Measurements from ENCODE around the gene TPI1. TPM values are rescaled to one million over a fixed set of nuclear protein-coding genes. Genes with fewer than 3 reads are reported as not detected.

TPI1 gene
- total RNA-seq, 6 donors from 2014 or later, result 137 to 407 (median 309) TPM

DNA sequence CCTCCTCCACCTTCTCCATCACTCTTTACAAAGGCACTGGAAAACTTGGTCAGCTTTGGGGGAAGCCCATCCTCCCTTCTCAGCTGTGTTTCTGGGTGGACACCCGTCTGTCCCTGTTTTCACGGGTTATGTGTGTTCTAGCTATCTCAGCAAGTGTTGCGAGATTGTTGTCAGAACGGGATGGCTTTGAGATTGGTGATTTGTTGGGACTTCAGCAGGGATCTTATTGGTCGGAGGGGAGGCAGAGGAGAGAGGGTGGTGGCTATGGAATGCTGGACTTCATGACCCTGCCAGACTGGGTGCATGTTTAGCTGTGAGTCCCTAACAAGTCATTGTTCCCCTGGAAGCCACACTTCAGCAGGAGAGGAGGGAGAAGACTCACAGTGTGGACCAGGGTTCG lies 13.3 kb upstream of the TPI1 start:
- no peaks in the 10 kb centered on the region for H3K27me3 ChIP-seq
- TF ChIP-seq POLR2A (IDR thresholded peaks at IDR 0.05) (no peak), POLR2AphosphoS5 (IDR thresholded peaks at IDR 0.05) (no peak), EP300 (IDR thresholded peaks at IDR 0.05) (no peak), CTCF (IDR thresholded peaks at IDR 0.05) (no peak)
- DNase-seq (no peak), ATAC-seq (ENCODE audit: low FRiP score in 2 of 2) (no peak)
- no peak overlapping the region for H3K27ac ChIP-seq
- peaks cover 20 to 41% (median 35%) of the 10 kb centered on the region in 4 donors for H3K36me3 ChIP-seq
- H3K4me1 ChIP-seq, result peaks cover 13 to 23% (median 16%) of the 10 kb centered on the region in 4 donors
- 78 to 84% methylated on average over 6 of the region's 6 CpGs for WGBS, 2 donors
- H3K9me3 ChIP-seq, result no peaks in the 10 kb centered on the region
- no peak overlapping the region for H3K4me3 ChIP-seq

DNA sequence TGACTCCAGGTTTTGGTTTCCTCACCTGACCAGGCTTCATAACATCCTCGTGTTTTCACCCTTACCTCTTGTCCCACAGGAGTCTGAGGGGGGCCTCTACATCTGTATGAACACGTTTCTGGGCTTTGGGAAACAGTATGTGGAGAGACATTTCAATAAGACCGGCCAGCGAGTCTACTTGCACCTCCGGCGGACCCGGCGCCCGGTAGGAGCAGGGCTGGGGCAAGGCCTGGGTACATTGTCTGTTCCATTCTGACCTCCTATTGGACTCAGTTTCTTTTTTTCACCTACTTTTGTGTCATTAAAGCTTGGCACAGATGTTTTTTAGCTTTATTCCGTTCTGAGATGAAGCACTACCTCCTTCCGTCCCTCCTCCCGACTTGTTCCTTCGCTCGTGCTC lies 12.0 kb upstream of the TPI1 start:
- Histone ChIP-seq H3K27ac (no peak overlapping the region), H3K9me3 (no peaks in the 10 kb centered on the region), H3K4me3 (no peak overlapping the region), H3K27me3 (no peaks in the 10 kb centered on the region), H3K36me3 (peaks cover 22 to 54% (median 48%) of the 10 kb centered on the region in 4 donors), H3K4me1 (peaks cover 13 to 21% (median 16%) of the 10 kb centered on the region in 4 donors)
- no peak for ATAC-seq (ENCODE audit: low FRiP score in 2 of 2)
- 91 to 95% methylated on average over 14 of the region's 14 CpGs for WGBS, 2 donors
- peak in 1 of 2 donors; percentile 63 for DNase-seq
- TF ChIP-seq EP300 (IDR thresholded peaks at IDR 0.05), result no peak
- TF ChIP-seq POLR2A (IDR thresholded peaks at IDR 0.05), result no peak
- no peak for TF ChIP-seq POLR2AphosphoS5 (IDR thresholded peaks at IDR 0.05)
- no peak for TF ChIP-seq CTCF (IDR thresholded peaks at IDR 0.05)

DNA sequence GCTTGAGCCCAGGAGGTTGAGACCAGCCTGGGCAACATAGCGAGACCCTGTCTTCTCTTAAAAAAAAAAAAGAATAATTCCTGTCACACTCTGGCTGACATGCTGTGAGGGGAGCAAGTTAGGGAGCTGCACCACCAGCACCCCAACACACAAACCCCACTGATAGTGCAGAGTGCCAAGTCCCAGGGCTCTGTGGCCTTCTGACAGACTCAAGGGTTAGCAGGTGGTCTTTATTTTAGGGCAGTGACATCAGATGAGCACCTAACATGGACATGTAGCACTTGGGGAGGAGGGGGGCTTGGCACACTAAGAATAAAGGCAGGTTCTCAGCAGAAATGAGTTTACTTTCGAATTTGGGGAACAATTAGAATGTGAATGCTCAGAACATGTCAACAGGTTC lies 8.5 kb upstream of the TPI1 start:
- no peak overlapping the region for H3K4me3 ChIP-seq
- DNase-seq (no peak), ATAC-seq (ENCODE audit: low FRiP score in 2 of 2) (no peak)
- no peaks in the 10 kb centered on the region for H3K27me3 ChIP-seq
- WGBS, 2 donors, result 89 to 90% methylated on average over 2 of the region's 2 CpGs
- peaks cover 45 to 86% (median 78%) of the 10 kb centered on the region in 4 donors for H3K36me3 ChIP-seq
- no peaks in the 10 kb centered on the region for H3K4me1 ChIP-seq
- no peak overlapping the region for H3K27ac ChIP-seq
- H3K9me3 ChIP-seq, result no peaks in the 10 kb centered on the region
- TF ChIP-seq POLR2AphosphoS5 (IDR thresholded peaks at IDR 0.05) (no peak), CTCF (IDR thresholded peaks at IDR 0.05) (no peak), EP300 (IDR thresholded peaks at IDR 0.05) (no peak), POLR2A (IDR thresholded peaks at IDR 0.05) (no peak)

DNA sequence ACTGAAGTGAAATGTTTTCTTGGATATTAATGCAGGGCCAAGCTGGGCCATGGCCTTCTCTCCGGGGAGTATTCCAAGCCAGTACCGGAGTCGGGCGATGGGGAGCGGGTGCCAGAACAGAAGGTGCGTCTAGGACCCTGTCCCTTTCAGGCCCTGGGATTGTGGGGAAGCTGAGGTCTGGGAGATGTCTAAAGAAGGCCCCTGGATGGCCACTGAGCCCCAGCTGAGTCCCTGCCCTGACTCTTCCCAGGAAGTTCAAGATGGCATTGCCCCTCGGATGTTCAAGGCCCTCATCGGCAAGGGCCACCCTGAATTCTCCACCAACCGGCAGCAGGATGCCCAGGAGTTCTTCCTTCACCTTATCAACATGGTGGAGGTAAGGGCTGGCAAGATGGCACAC lies 7.2 kb upstream of the TPI1 start:
- ATAC-seq (ENCODE audit: low FRiP score in 2 of 2), result no peak
- no peaks in the 10 kb centered on the region for H3K9me3 ChIP-seq
- TF ChIP-seq POLR2A (IDR thresholded peaks at IDR 0.05), result no peak
- no peak for TF ChIP-seq CTCF (IDR thresholded peaks at IDR 0.05)
- TF ChIP-seq POLR2AphosphoS5 (IDR thresholded peaks at IDR 0.05), result no peak
- TF ChIP-seq EP300 (IDR thresholded peaks at IDR 0.05), result no peak
- no peak for DNase-seq
- peaks cover 45 to 98% (median 89%) of the 10 kb centered on the region in 4 donors for H3K36me3 ChIP-seq
- H3K27ac ChIP-seq, result no peak overlapping the region
- no peaks in the 10 kb centered on the region for H3K27me3 ChIP-seq
- WGBS, 2 donors, result 92 to 93% methylated on average over 9 of the region's 9 CpGs
- no peaks in the 10 kb centered on the region for H3K4me1 ChIP-seq
- H3K4me3 ChIP-seq, result no peak overlapping the region

- H3K27ac ChIP-seq, result no peak overlapping the region
- 93 to 98% methylated on average over 7 of the region's 7 CpGs for WGBS, 2 donors
- H3K4me3 ChIP-seq, result no peak overlapping the region
- H3K27me3 ChIP-seq, result no peaks in the 10 kb centered on the region
- TF ChIP-seq POLR2AphosphoS5 (IDR thresholded peaks at IDR 0.05), result no peak
- TF ChIP-seq EP300 (IDR thresholded peaks at IDR 0.05), result no peak
- no peak for TF ChIP-seq CTCF (IDR thresholded peaks at IDR 0.05)
- no peak for TF ChIP-seq POLR2A (IDR thresholded peaks at IDR 0.05)
- no peak for DNase-seq
- no peaks in the 10 kb centered on the region for H3K4me1 ChIP-seq
- H3K9me3 ChIP-seq, result no peaks in the 10 kb centered on the region
- ATAC-seq (ENCODE audit: low FRiP score in 2 of 2), result no peak
- peaks cover 45 to 99% (median 87%) of the 10 kb centered on the region in 4 donors for H3K36me3 ChIP-seq
These were observed 6.4 kb upstream of the TPI1 start for GRCh38 chr12:6860942-6861341.
